HEK293T (cell line): ENCODE data around the gene XG.

Experiments used
- FOXK2 ChIP-seq: fragments of 450-650 bp; IDR thresholded peaks from 2 replicates; pipeline ENCODE4 v1.6.1; 2016; ENCODE audit warnings: mild to moderate bottlenecking
- FOXM1 ChIP-seq: fragments of 450-650 bp; IDR thresholded peaks from 2 replicates; pipeline ENCODE4 v1.6.1; 2017; ENCODE audit warnings: mild to moderate bottlenecking, borderline replicate concordance
- PKNOX1 ChIP-seq: fragments of 450-650 bp; IDR thresholded peaks from 2 replicates; pipeline ENCODE4 v1.6.1; 2016
- SP1 ChIP-seq: fragments of 450-650 bp; IDR thresholded peaks from 2 replicates; pipeline ENCODE4 v1.6.1; 2017
- ZNF384 ChIP-seq: fragments of 450-650 bp; IDR thresholded peaks from 2 replicates; pipeline ENCODE4 v1.6.1; 2016

- TF ChIP-seq SP1 (no peak), FOXM1 (no peak), FOXK2 (no peak), PKNOX1 (no peak), ZNF384 (no peak)
Observed at GRCh38 chrX:2793752-2794151, 41.9 kb downstream of the XG start.
